GM18508 (cell line): Measurements from ENCODE around the gene FOLR2.
"Not testable (repeated sequence)": the region's sequence is repeated elsewhere in the genome, so short reads cannot be mapped to it uniquely, and the experiment has no call there.

Experiments used
- ATAC-seq: cut with Tn5 transposase; IDR thresholded peaks from one replicate; pipeline ENCODE4 v1.9.1; 2021; ENCODE audit warnings: moderate number of reproducible peaks; ENCODE audit not compliant: insufficient read depth, unreplicated experiment

FOLR2 gene

DNA sequence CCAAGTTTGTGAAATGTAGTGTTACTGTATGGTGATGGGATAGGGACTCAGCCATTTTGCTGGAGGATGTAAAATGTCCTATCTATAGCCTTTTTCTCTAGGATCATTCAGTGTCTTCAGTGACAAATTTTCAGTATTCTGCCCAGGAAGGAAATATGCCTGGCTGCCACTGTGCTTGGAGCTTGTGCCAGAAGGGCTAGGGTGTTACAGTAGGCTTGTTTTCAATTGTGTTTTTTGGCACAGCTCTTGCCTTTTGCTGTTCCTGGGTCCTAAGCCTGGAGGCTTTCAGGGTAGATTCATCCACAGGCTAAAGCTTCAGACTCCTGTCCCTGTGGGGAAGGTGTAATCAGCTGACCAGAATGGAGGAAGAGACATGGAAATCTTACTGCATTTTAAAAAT, 49.4 kb downstream of the FOLR2 start:
- no peak for ATAC-seq

- not testable (repeated sequence) for ATAC-seq
These were observed 50.4 kb downstream of the FOLR2 start for GRCh38 chr11:72266960-72267359.

GRCh38 chr11:72267956-72268617, 51.5 kb downstream of the FOLR2 start:
- no peak for ATAC-seq
